ENCODE results near the gene COPZ2.

COPZ2 gene

DNA sequence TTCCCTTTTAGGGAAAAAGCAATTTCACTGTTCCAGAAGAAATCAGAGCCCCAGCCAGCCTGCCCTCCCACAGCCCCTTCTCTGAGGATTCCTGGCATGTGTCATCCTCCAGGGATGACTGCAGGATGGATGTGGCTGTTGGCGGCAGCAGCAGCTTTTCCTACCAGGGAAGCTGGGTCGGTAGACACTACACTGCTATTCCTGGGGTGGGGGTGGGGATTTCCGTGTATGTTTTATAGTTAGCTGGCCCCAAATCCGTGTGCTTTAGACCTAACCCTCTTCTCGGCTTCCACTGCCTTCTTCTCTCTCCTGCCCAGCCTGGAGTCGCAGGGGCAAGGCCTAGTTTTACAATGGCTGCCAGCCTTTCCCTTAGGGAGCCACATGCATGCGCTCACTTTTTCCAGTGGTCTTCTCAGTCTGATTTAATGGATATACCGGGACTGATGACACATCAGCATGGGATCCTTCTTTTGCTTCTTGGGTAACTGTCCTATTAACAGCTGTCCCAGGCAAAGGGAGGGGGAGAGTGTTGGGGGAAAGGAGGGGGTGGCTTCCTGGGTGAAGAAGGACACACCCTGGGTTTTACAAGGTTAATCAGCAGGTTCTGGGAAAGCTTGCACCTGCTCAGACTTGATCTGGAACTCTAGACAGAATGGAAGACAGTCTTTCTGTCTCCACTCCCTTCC is 7.9 kb upstream of the COPZ2 start (continued):
- TF ChIP-seq, protein P1, sequence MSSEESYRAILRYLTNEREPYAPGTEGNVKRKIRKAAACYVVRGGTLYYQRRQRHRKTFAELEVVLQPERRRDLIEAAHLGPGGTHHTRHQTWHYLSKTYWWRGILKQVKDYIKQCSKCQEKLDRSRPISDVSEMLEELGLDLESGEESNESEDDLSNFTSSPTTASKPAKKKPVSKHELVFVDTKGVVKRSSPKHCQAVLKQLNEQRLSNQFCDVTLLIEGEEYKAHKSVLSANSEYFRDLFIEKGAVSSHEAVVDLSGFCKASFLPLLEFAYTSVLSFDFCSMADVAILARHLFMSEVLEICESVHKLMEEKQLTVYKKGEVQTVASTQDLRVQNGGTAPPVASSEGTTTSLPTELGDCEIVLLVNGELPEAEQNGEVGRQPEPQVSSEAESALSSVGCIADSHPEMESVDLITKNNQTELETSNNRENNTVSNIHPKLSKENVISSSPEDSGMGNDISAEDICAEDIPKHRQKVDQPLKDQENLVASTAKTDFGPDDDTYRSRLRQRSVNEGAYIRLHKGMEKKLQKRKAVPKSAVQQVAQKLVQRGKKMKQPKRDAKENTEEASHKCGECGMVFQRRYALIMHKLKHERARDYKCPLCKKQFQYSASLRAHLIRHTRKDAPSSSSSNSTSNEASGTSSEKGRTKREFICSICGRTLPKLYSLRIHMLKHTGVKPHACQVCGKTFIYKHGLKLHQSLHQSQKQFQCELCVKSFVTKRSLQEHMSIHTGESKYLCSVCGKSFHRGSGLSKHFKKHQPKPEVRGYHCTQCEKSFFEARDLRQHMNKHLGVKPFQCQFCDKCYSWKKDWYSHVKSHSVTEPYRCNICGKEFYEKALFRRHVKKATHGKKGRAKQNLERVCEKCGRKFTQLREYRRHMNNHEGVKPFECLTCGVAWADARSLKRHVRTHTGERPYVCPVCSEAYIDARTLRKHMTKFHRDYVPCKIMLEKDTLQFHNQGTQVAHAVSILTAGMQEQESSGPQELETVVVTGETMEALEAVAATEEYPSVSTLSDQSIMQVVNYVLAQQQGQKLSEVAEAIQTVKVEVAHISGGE (tag by site-specific recombination; conservative IDR thresholded peaks at IDR 0.05; ENCODE audit: low read depth) = no peak
- TF ChIP-seq, protein P2, sequence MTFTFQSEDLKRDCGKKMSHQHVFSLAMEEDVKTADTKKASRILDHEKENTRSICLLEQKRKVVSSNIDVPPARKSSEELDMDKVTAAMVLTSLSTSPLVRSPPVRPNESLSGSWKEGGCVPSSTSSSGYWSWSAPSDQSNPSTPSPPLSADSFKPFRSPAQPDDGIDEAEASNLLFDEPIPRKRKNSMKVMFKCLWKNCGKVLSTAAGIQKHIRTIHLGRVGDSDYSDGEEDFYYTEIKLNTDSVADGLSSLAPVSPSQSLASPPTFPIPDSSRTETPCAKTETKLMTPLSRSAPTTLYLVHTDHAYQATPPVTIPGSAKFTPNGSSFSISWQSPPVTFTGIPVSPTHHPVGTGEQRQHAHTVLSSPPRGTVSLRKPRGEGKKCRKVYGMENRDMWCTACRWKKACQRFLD (tag by site-specific recombination; IDR thresholded peaks at IDR 0.05) = no peak
- TF ChIP-seq, protein P3, sequence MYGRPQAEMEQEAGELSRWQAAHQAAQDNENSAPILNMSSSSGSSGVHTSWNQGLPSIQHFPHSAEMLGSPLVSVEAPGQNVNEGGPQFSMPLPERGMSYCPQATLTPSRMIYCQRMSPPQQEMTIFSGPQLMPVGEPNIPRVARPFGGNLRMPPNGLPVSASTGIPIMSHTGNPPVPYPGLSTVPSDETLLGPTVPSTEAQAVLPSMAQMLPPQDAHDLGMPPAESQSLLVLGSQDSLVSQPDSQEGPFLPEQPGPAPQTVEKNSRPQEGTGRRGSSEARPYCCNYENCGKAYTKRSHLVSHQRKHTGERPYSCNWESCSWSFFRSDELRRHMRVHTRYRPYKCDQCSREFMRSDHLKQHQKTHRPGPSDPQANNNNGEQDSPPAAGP (tag by site-specific recombination; IDR thresholded peaks at IDR 0.05) = peak; percentile 81
- TF ChIP-seq OVOL3 (tag by site-specific recombination; IDR thresholded peaks at IDR 0.05) (no peak), ZNF558 (tag by site-specific recombination; IDR thresholded peaks at IDR 0.05) (no peak), ZNF48 (tag by site-specific recombination; IDR thresholded peaks at IDR 0.05) (no peak), SCRT1 (tag by site-specific recombination; IDR thresholded peaks at IDR 0.05; ENCODE audit: borderline replicate concordance) (no peak), KLF1 (tag by site-specific recombination; IDR thresholded peaks at IDR 0.05) (peak; percentile 66), ZNF830 (tag by site-specific recombination; IDR thresholded peaks at IDR 0.05; ENCODE audit: low read depth) (no peak), OSR2 (tag by site-specific recombination; IDR thresholded peaks at IDR 0.05) (peak; percentile 43; the same call in 1 of the 2 replicates), ZNF394 (tag by site-specific recombination; IDR thresholded peaks at IDR 0.05; ENCODE audit: borderline replicate concordance) (peak; percentile 53; the same call in 1 of the 2 replicates), ZNF660 (tag by site-specific recombination; IDR thresholded peaks at IDR 0.05) (0 out of 2 replicates have a peak, but pooled peaks have one; percentile 33), ZNF292 (tag by site-specific recombination; IDR thresholded peaks at IDR 0.05; ENCODE audit: borderline replicate concordance, low read depth) (no peak), SP7 (tag by site-specific recombination; IDR thresholded peaks at IDR 0.05) (peak; percentile 65), ZBTB48 (tag by site-specific recombination; IDR thresholded peaks at IDR 0.05) (peak; percentile 57; the same call in 1 of the 2 replicates), ZEB2 (tag by site-specific recombination; IDR thresholded peaks at IDR 0.05) (peak; percentile 58; the same call in 1 of the 2 replicates)
- TF ChIP-seq, protein P4, sequence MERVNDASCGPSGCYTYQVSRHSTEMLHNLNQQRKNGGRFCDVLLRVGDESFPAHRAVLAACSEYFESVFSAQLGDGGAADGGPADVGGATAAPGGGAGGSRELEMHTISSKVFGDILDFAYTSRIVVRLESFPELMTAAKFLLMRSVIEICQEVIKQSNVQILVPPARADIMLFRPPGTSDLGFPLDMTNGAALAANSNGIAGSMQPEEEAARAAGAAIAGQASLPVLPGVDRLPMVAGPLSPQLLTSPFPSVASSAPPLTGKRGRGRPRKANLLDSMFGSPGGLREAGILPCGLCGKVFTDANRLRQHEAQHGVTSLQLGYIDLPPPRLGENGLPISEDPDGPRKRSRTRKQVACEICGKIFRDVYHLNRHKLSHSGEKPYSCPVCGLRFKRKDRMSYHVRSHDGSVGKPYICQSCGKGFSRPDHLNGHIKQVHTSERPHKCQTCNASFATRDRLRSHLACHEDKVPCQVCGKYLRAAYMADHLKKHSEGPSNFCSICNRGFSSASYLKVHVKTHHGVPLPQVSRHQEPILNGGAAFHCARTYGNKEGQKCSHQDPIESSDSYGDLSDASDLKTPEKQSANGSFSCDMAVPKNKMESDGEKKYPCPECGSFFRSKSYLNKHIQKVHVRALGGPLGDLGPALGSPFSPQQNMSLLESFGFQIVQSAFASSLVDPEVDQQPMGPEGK (tag by site-specific recombination; IDR thresholded peaks at IDR 0.05) = peak; percentile 27; the same call in 1 of the 2 replicates
- TF ChIP-seq, protein P5, sequence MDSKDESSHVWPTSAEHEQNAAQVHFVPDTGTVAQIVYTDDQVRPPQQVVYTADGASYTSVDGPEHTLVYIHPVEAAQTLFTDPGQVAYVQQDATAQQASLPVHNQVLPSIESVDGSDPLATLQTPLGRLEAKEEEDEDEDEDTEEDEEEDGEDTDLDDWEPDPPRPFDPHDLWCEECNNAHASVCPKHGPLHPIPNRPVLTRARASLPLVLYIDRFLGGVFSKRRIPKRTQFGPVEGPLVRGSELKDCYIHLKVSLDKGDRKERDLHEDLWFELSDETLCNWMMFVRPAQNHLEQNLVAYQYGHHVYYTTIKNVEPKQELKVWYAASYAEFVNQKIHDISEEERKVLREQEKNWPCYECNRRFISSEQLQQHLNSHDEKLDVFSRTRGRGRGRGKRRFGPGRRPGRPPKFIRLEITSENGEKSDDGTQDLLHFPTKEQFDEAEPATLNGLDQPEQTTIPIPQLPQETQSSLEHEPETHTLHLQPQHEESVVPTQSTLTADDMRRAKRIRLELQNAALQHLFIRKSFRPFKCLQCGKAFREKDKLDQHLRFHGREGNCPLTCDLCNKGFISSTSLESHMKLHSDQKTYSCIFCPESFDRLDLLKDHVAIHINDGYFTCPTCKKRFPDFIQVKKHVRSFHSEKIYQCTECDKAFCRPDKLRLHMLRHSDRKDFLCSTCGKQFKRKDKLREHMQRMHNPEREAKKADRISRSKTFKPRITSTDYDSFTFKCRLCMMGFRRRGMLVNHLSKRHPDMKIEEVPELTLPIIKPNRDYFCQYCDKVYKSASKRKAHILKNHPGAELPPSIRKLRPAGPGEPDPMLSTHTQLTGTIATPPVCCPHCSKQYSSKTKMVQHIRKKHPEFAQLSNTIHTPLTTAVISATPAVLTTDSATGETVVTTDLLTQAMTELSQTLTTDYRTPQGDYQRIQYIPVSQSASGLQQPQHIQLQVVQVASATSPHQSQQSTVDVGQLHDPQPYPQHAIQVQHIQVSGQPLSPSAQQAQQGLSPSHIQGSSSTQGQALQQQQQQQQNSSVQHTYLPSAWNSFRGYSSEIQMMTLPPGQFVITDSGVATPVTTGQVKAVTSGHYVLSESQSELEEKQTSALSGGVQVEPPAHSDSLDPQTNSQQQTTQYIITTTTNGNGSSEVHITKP (tag by site-specific recombination; IDR thresholded peaks at IDR 0.05) = 0 out of 2 replicates have a peak, but pooled peaks have one; percentile 9
